ENCODE results near the gene WSCD1.

WSCD1 gene

GRCh38 chr17:6073620-6074019 lies 3.4 kb downstream of the WSCD1 start:
- no peak for TF ChIP-seq CTCF (IDR thresholded peaks at IDR 0.05; ENCODE audit: low read depth, low read length, missing control alignments)
- no peak overlapping the region for H3K4me3 ChIP-seq (replicated peaks; ENCODE audit: low read depth, low read length)
- no peak for DNase-seq (ENCODE audit: extremely low read depth, low read depth)

- H3K4me3 ChIP-seq (replicated peaks; ENCODE audit: low read depth, low read length): no peak overlapping the region
- DNase-seq (ENCODE audit: extremely low read depth, low read depth): no peak
- no peak for TF ChIP-seq CTCF (IDR thresholded peaks at IDR 0.05; ENCODE audit: low read depth, low read length, missing control alignments)
These were observed 4.9 kb downstream of the WSCD1 start for GRCh38 chr17:6075050-6075449.

GRCh38 chr17:6075845-6076244 lies 5.7 kb downstream of the WSCD1 start:
- no peak for DNase-seq (ENCODE audit: extremely low read depth, low read depth)

GRCh38 chr17:6077752-6078151 lies 7.6 kb downstream of the WSCD1 start:
- no peak for DNase-seq (ENCODE audit: extremely low read depth, low read depth)
- no peak for TF ChIP-seq CTCF (IDR thresholded peaks at IDR 0.05; ENCODE audit: low read depth, low read length, missing control alignments)
- H3K4me3 ChIP-seq (replicated peaks; ENCODE audit: low read depth, low read length): no peak overlapping the region

More at GRCh38 chr17:6075845-6076244, 5.7 kb downstream of the WSCD1 start:
- TF ChIP-seq CTCF (IDR thresholded peaks at IDR 0.05; ENCODE audit: low read depth, low read length, missing control alignments): no peak
- no peak overlapping the region for H3K4me3 ChIP-seq (replicated peaks; ENCODE audit: low read depth, low read length)

- no peak overlapping the region for H3K4me3 ChIP-seq (replicated peaks; ENCODE audit: low read depth, low read length)
- no peak for TF ChIP-seq CTCF (IDR thresholded peaks at IDR 0.05; ENCODE audit: low read depth, low read length, missing control alignments)
- no peak for DNase-seq (ENCODE audit: extremely low read depth, low read depth)
These were observed 8.3 kb downstream of the WSCD1 start for GRCh38 chr17:6078458-6078871.

GRCh38 chr17:6079155-6079888 lies 9.1 kb downstream of the WSCD1 start:
- no peak for TF ChIP-seq CTCF (IDR thresholded peaks at IDR 0.05; ENCODE audit: low read depth, low read length, missing control alignments)
- DNase-seq (ENCODE audit: extremely low read depth, low read depth): no peak
- no peak overlapping the region for H3K4me3 ChIP-seq (replicated peaks; ENCODE audit: low read depth, low read length)

- no peak for DNase-seq (ENCODE audit: extremely low read depth, low read depth)
- no peak for TF ChIP-seq CTCF (IDR thresholded peaks at IDR 0.05; ENCODE audit: low read depth, low read length, missing control alignments)
- H3K4me3 ChIP-seq (replicated peaks; ENCODE audit: low read depth, low read length): no peak overlapping the region
These were observed 9.8 kb downstream of the WSCD1 start for GRCh38 chr17:6079960-6080359.
